ENCODE data around the gene RNF207.

RNF207 gene

GRCh38 chr1:6251681-6252373 is 45.9 kb downstream of the RNF207 start:
- H3K27ac ChIP-seq (ENCODE audit: low read depth, low read length), result no peak overlapping the region
- no peaks in the 10 kb centered on the region for H3K79me2 ChIP-seq (ENCODE audit: insufficient read depth, low read length)
- no peak overlapping the region for H3K4me3 ChIP-seq (ENCODE audit: insufficient read depth, low read length, poor library complexity, severe bottlenecking)
- no peaks in the 10 kb centered on the region for H3F3A ChIP-seq (ENCODE audit: insufficient read depth)
- no peaks in the 10 kb centered on the region for H3K36me3 ChIP-seq (ENCODE audit: low read length)
- H3K9me3 ChIP-seq (ENCODE audit: insufficient read depth, low read length), result no peaks in the 10 kb centered on the region
- H3K9me2 ChIP-seq (replicated peaks; ENCODE audit: insufficient read depth, low read length), result no peaks in the 10 kb centered on the region
- TF ChIP-seq EZH2phosphoT487 (conservative IDR thresholded peaks at IDR 0.05; ENCODE audit: low read length), result no peak
- no peaks in the 10 kb centered on the region for H3K27me3 ChIP-seq (ENCODE audit: low read length)
- no peaks in the 10 kb centered on the region for H4K20me1 ChIP-seq (ENCODE audit: low read depth, low read length)
- no peak overlapping the region for H2AFZ ChIP-seq (ENCODE audit: low read depth, low read length, severe bottlenecking)
- H3K9ac ChIP-seq (ENCODE audit: low read length), result no peak overlapping the region
- no peak overlapping the region for H3K4me2 ChIP-seq (ENCODE audit: low read depth, low read length, poor library complexity, severe bottlenecking)

- H3K79me2 ChIP-seq (ENCODE audit: insufficient read depth, low read length), result no peaks in the 10 kb centered on the region
- H4K20me1 ChIP-seq (ENCODE audit: low read depth, low read length), result no peaks in the 10 kb centered on the region
- H2AFZ ChIP-seq (ENCODE audit: low read depth, low read length, severe bottlenecking), result no peak overlapping the region
- H3K9me3 ChIP-seq (ENCODE audit: insufficient read depth, low read length), result no peaks in the 10 kb centered on the region
- no peak overlapping the region for H3K4me2 ChIP-seq (ENCODE audit: low read depth, low read length, poor library complexity, severe bottlenecking)
- H3K4me3 ChIP-seq (ENCODE audit: insufficient read depth, low read length, poor library complexity, severe bottlenecking), result no peak overlapping the region
- no peak for TF ChIP-seq EZH2phosphoT487 (conservative IDR thresholded peaks at IDR 0.05; ENCODE audit: low read length)
- TF ChIP-seq CTCF (IDR thresholded peaks at IDR 0.05; ENCODE audit: insufficient read depth, low read length, poor library complexity, severe bottlenecking), result no peak
- H3K9ac ChIP-seq (ENCODE audit: low read length), result no peak overlapping the region
- no peaks in the 10 kb centered on the region for H3F3A ChIP-seq (ENCODE audit: insufficient read depth)
- H3K27ac ChIP-seq (ENCODE audit: low read depth, low read length), result no peak overlapping the region
- H3K9me2 ChIP-seq (replicated peaks; ENCODE audit: insufficient read depth, low read length), result no peaks in the 10 kb centered on the region
- no peaks in the 10 kb centered on the region for H3K27me3 ChIP-seq (ENCODE audit: low read length)
- H3K36me3 ChIP-seq (ENCODE audit: low read length), result no peaks in the 10 kb centered on the region
These were observed 46.4 kb downstream of the RNF207 start for GRCh38 chr1:6252374-6252710.

GRCh38 chr1:6253380-6253779 is 47.5 kb downstream of the RNF207 start:
- Histone ChIP-seq H3K36me3 (ENCODE audit: low read length) (no peaks in the 10 kb centered on the region), H4K20me1 (ENCODE audit: low read depth, low read length) (no peaks in the 10 kb centered on the region), H3K9me3 (ENCODE audit: insufficient read depth, low read length) (no peaks in the 10 kb centered on the region), H3K4me3 (ENCODE audit: insufficient read depth, low read length, poor library complexity, severe bottlenecking) (no peak overlapping the region), H2AFZ (ENCODE audit: low read depth, low read length, severe bottlenecking) (no peak overlapping the region), H3K27me3 (ENCODE audit: low read length) (no peaks in the 10 kb centered on the region), H3F3A (ENCODE audit: insufficient read depth) (no peaks in the 10 kb centered on the region), H3K9ac (ENCODE audit: low read length) (no peak overlapping the region), H3K9me2 (replicated peaks; ENCODE audit: insufficient read depth, low read length) (no peaks in the 10 kb centered on the region), H3K79me2 (ENCODE audit: insufficient read depth, low read length) (no peaks in the 10 kb centered on the region), H3K4me2 (ENCODE audit: low read depth, low read length, poor library complexity, severe bottlenecking) (no peak overlapping the region), H3K27ac (ENCODE audit: low read depth, low read length) (no peak overlapping the region)
- TF ChIP-seq EZH2phosphoT487 (conservative IDR thresholded peaks at IDR 0.05; ENCODE audit: low read length) (no peak), CTCF (IDR thresholded peaks at IDR 0.05; ENCODE audit: insufficient read depth, low read length, poor library complexity, severe bottlenecking) (no peak)

- Histone ChIP-seq H3K4me3 (ENCODE audit: insufficient read depth, low read length, poor library complexity, severe bottlenecking) (no peak overlapping the region), H3K9me2 (replicated peaks; ENCODE audit: insufficient read depth, low read length) (no peaks in the 10 kb centered on the region), H3K9me3 (ENCODE audit: insufficient read depth, low read length) (no peaks in the 10 kb centered on the region), H3K27ac (ENCODE audit: low read depth, low read length) (no peak overlapping the region), H3K9ac (ENCODE audit: low read length) (no peak overlapping the region), H4K20me1 (ENCODE audit: low read depth, low read length) (no peaks in the 10 kb centered on the region), H3K4me2 (ENCODE audit: low read depth, low read length, poor library complexity, severe bottlenecking) (no peak overlapping the region), H3K36me3 (ENCODE audit: low read length) (no peaks in the 10 kb centered on the region), H3F3A (ENCODE audit: insufficient read depth) (no peaks in the 10 kb centered on the region), H3K79me2 (ENCODE audit: insufficient read depth, low read length) (no peaks in the 10 kb centered on the region), H2AFZ (ENCODE audit: low read depth, low read length, severe bottlenecking) (no peak overlapping the region), H3K27me3 (ENCODE audit: low read length) (no peaks in the 10 kb centered on the region)
- TF ChIP-seq EZH2phosphoT487 (conservative IDR thresholded peaks at IDR 0.05; ENCODE audit: low read length), result no peak
- TF ChIP-seq CTCF (IDR thresholded peaks at IDR 0.05; ENCODE audit: insufficient read depth, low read length, poor library complexity, severe bottlenecking), result no peak
These were observed 48.8 kb downstream of the RNF207 start for GRCh38 chr1:6254691-6255090.

Data from SU-DHL-6 (cell line).